Measurements from ENCODE around the gene FHOD3. TPM values are rescaled to one million over a fixed set of nuclear protein-coding genes. Genes with fewer than 3 reads are reported as not detected.

The FHOD3 gene
- total RNA-seq, 1 donor from 2014 or later, result under 0.01 TPM

DNA sequence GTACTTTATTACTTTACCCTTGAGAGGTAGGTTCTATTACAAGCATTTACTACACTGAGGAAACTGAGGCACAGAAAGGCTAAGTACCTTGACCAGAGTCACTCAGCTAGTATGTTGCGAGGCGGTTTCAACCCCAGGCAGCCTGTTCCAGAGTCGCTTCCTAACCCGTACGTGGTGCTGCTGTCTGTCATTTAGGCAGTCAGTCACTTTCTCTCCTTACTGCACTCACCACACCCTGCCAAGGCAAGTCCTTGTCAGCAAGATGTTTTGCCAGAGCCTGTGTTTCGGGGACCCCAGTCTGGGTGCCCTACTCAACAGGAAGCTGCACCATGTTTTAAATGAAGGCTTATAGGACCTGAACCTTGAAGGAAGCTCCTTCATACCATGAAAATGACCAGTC, 356.4 kb downstream of the FHOD3 start:
- DNase-seq (ENCODE audit: low read depth in 2 of 2), result no peak

DNA sequence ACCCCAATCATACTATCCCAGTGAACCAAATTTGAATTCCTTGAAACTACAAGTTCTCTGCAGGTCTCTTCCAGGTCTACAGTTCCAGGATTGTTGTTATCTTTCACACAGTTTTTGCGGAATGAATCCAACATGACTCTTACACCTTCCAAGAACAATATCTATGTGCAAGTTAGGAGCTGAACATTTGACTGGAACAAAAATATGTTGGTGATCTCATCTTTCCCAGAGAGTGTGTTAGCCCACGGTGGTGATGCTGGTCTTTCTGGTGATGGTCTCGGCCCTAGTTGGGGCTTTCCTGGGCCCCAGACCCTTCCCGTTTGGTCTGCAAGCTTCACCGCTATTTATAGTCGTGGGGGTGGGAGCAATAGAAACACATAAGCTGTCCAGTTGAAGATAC, 357.6 kb downstream of the FHOD3 start:
- no peak for DNase-seq (ENCODE audit: low read depth in 2 of 2)

DNA sequence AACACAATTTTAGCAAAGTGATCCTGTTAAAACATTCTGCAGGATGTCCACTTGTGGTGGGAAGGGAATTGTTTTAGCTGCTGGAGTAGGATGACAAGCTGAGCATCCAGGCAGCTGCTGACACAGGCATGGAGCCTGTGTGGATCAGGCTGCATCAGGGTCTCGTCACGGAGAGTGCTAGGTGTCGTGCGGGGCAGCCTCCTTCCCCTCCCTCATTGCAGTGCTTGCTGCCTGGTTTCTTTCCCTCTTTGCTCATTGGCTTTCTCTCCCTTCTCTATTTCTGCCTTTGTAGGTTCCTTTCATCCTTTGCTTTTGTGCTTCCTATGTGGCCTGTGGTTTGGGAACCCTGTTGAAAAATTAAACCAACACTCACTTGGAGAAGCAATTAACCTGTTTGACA, 358.4 kb downstream of the FHOD3 start:
- no peak for DNase-seq (ENCODE audit: low read depth in 2 of 2)

DNA sequence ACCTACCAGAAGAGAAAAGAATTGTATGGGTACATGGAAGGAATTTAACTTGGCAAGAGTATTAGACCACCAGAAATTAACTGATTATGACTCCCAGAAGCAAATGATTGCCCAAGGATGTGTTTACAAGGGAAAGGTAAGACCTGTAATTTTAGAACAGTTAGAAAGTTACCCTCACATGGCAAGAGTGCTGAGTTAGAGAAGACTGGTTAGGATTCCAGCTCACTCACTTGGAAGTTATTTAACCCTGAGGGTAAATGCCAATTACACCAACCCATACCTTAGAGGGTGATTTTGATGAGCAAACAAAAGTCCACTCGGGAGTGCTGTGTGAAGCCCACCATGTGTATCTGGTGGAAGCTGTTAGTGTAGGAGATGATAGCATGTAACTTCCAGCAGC, 361.1 kb downstream of the FHOD3 start:
- DNase-seq (ENCODE audit: low read depth in 2 of 2), result no peak

DNA sequence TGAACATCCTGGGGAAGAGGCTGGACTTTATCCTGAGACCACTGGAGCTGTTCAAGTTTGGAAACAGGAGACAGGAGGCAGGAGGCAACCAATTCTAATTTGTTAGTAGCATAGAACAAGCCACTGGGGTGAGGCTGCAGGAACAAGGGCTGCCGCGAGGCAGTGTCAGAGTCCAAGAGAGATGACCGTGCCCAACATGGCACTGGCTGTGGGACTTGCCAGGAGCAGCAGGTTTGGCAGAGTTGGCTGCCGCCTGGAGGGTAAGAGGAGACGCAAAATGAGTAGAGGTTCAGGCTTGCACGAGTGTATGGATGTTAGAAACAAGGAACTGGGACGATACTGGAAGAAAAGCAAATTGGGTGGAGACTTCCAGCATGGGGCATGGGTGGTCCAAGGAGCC, 362.8 kb downstream of the FHOD3 start:
- no peak for DNase-seq (ENCODE audit: low read depth in 2 of 2)

DNA sequence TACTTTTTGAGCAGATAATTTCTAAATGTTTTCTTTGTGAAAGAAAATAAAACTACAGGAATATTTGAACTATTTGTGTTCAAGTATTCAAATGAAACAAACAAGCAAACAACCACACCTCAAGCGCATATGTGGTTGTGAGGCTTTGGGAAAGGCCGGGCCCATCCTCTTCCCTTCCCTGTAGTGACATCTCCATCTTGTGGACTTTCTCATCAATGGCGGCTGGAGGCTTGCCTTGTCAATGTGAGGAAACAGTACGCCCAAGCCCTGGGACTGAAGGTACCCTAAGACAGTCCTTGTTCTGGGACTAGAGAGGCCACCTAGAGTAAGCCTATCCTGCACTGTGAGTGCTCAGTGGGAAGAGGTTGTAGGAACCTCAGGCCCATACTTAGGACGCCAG, 364.5 kb downstream of the FHOD3 start:
- DNase-seq (ENCODE audit: low read depth in 2 of 2), result no peak

DNA sequence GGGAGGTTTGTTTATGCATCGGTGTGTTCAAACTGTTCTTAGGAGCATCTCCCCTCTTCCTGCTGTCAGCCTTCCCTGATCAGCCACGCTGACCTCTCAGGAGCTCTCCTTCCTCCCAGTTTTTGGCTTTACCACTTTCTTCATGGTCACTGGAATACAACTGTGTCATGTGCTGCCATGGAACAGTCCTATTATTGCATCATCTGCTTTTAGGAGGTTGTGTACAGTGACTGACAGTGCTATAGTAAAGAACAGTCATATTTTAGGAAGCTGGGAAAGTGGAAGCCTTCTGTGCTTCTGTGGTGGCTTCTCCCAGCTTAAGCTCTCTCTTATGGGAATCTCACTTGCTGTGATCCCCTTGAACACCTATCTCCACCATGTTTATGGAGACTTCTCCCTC, 365.8 kb downstream of the FHOD3 start:
- DNase-seq (ENCODE audit: low read depth in 2 of 2), result no peak

DNA sequence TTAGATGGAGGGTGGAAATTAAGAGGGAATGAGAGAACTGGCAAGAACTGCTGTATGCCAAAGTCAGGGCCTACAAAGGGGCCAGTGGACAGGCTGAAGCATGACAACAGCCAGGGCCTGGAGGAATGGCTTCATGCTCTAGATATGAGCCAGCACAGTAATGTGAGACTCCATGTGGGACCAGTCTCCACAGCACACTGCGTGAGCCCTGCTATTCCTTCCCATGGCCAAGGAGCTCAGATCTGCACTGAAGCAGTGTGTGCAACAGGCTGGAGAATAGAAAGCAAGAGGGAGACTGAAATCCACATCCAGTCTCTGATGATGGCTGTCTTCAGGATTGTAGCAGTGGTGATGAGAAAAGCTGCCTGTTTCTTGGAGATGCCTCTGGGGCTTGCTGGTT, 368.4 kb downstream of the FHOD3 start:
- DNase-seq (ENCODE audit: low read depth in 2 of 2), result no peak

DNA sequence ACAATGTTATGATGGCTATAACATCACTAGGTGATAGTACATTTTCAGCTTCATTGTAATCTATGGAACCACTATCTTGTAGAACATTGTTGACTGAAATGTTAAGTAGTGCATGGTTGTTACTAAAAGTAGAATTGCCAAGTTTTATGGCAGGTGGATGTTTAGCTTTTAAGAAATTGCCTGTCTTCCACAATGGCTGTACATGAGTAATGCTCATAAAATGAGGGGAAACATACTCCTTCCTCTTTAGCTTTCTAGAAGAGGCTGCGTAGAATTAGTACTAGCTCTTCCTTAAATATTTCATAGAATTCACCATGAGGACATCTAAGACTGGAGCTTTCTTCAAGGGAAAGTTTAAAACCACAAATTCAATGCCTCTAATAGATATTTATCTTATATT, 370.3 kb downstream of the FHOD3 start:
- DNase-seq (ENCODE audit: low read depth in 2 of 2), result no peak

DNA sequence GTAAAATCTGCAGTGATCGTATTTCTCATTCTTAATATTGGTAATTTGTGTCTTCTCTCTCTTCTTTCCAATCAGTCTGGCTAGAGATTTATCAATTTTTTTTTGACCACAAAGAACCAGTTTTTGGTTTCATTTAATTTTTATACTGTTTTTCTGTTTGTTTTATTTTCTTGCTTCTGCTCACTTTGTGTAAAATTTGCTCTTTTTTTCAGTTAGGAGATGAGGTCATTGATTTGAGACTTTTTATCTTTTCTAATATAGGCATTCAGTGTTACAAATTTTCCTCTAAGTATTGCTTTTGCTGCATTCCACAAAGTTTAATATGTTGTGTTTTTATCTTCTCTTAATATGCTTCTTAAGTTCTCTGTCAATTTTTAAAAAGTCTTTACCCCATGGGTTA, 370.8 kb downstream of the FHOD3 start:
- DNase-seq (ENCODE audit: low read depth in 2 of 2), result no peak

DNA sequence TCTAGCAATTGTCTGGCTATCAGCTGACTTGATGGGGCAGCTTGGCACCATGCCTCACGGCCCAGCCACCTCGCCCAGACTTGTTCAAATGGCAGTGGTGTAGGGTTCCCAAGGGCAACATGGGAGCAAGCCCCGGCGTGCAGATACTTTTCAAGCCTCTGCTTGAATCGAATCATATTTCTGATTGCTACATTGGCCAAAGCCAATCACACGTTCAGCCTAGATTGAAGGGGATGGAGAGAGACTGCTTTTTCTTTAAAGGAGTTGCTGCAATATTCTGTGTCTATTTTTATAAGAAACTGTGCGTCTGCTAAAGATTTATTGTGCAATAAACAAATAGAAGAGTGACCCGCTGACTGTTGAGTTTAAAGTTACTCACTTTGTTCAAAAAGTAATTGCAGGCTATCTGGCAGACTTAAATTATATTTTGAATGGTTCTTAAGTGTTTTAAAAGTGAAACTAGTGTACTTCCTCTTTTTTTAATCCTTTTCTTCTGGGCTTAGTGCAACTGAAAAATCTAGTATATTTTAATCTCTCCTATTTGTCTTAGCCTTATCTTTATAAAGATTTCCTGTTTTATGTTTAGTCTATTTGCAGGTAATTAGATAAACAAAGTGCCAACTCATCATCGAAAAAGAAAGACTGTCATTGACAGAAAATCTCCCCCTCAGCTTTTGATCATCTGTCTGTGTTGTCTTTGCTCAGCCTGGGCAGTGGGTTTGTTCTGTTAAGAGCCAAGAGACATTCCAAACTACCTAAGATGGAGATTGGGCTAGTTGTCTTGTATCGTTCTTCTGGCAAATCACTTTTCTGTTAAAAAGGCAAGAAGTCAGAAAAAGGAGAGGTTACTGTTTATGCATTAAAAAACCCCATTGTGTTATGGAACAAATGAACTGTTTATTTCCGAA, 375.2 kb downstream of the FHOD3 start:
- DNase-seq (ENCODE audit: low read depth in 2 of 2), result no peak

DNA sequence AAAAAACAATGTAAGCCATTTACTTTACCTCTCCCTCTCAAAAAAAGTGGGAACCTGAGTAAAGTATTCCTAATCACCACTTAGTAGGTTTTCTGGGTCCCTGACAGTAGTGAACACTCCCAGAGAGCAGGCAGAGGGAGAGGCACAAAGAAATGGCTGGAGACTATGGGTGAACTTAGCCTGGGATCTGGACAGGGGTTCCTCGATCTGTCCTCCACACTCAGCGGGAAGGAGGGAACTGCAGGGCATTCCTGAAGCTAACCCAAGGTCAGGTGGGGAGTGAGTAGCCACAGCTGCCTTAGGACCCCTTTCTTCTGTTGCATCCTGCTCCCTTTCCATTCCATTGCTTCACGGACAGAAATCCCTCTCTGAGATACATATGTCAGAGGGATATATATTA, 375.9 kb downstream of the FHOD3 start:
- no peak for DNase-seq (ENCODE audit: low read depth in 2 of 2)

DNA sequence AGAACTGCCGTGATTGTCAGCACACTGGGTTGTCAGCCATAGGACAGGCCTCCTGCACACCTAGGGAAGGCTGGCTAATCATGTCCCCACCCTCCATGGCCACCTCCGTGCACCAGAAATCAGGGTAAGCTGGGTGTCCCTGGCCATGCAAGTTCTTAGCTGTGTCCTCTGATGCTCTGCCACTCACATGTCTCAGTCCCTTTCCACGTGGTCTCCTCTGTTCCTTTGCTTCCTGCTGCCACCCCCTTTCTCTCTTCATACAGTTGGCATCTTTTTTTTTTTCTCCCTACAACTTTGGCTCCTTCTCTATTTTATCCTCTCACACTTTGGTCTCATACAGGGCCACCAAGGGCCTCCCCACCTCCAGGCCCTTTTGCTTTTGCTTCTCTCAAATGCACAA, 377.6 kb downstream of the FHOD3 start:
- no peak for DNase-seq (ENCODE audit: low read depth in 2 of 2)

DNA sequence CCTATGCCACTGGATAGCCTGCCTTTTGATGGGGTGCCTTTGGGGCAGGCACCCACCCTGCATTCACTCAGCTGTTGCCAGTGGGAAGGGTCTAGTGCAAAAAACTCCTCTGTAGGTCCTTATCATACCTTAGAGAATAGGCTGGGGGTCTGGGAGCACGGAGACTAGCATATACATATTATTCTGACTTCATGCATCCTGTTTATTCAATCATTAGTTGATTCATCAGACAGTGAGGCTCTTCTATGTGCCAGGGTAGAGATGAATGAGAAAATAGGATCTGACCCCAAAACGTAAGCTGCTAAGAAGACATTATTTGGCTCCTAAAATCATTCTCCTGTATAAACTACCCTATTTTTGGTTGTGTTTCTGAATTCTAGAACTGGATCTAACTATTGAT, 378.0 kb downstream of the FHOD3 start:
- DNase-seq (ENCODE audit: low read depth in 2 of 2), result no peak

DNA sequence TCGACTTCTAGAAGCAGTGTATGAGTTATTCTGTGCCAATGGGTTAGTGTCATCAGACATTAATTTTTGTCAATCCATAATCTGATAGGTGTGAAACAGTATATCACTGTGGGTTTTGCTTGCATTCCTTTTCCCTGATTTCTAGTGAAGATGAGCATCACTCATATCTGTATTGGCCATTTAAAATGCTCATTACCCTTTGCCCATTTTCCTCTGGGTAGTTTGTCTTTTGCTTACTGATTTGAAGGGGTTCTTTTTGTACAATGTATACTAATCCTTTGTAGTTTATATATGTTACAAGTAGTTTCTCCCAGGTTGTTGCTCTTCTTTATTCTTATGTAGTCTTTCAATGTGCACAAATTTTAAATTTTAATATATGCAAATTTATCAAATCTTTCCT, 379.1 kb downstream of the FHOD3 start:
- DNase-seq (ENCODE audit: low read depth in 2 of 2), result no peak

DNA sequence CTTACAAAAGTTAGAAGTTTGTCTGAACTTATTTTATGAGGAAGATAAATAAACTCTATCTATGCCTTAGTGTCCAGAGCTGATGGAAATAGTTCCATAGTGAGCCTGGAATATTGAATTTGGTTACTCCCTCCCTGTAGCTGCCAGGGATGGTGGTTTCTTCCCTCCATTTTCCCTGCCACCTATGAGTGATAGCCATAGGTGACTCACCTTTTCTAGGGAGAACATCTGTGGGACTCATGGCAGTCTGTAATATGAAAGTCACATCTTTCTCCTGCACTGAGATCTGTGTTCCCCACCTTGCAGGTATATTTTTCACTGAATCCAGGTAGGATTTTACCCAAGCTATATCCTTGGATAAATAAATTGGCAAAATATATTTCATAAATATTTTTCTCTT, 382.5 kb downstream of the FHOD3 start:
- no peak for DNase-seq (ENCODE audit: low read depth in 2 of 2)

DNA sequence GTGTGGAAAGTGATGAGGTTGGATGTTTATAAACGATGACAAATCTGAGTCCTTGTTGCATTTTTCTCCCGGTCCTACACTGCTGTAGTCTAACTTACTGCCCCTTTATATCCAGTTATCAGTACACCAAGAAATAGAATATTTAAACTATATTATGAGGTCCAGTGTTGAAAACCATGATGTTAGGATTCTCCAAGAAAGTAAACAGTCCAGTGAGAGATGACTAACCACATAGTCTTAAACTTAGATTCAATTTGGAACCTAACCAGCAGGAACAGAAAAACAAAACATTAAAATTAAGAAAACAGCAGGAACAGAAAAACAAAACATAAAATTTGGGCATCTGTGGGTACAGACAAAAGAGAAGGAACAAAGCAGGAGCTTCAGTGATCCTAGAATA, 388.1 kb downstream of the FHOD3 start:
- DNase-seq (ENCODE audit: low read depth in 2 of 2), result no peak

DNA sequence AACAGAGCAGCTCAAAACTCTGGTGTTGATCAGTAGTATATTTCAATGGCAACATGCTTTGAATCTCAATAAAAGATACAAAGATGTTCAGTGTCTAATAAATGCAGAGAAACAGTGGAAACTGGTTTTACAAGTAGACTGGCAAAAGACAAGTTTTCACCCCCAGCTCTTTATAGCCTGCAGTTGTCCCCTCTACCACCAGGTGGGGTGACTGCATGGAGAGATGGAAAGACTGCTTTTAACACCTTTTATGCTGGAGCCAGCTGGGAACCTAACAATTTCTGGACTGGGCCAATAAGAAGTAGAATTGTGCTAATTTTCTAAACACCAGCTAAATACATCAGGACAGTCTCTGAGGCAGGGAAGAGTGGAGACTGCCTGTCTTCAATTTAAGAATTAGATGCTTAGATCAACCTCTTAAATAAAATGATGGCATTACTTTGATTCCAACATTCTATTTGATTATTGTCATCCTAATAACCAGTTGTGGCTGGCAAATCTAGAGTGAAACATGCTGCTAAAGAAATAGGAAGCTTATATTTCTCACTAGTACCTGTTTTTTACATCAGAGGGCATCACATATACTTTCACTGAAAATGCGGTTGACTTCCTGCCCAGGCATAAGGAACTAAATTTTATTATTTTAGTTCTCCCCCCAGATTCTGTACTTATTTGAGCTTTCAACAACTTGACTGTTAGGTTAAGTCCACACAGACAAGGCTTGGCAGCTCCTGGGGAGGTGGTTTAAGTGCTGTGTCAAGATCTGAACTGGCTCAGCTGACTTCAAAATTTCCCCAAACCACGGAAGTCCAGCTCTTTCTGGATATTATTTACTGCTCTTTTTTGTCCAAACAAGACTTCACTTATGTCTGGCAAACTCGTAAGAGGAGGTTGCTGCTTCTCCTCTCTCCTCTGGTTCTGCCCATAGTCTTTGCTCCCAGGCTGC, 390.8 kb downstream of the FHOD3 start:
- peak; percentile 33 to 65 for DNase-seq (ENCODE audit: low read depth in 2 of 2)

DNA sequence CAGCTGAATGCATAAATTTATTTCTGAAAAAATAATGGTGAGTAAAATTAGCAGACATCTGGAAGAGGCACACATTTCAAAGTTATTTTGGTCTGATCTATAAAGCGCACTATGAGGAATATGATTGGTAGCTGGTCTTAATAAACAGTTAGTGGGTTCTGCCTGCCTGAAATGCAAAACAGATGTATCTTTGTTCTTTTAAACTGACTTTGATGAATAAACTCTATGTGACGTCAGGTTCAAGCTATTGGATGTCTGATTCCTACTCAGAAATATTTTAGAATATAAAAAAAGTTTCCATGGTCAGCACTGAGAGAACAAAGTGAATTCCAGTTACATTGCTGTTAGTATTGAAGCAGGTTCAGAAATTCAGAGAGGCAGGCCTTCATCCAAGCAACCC, 394.9 kb downstream of the FHOD3 start:
- DNase-seq (ENCODE audit: low read depth in 2 of 2), result no peak

DNA sequence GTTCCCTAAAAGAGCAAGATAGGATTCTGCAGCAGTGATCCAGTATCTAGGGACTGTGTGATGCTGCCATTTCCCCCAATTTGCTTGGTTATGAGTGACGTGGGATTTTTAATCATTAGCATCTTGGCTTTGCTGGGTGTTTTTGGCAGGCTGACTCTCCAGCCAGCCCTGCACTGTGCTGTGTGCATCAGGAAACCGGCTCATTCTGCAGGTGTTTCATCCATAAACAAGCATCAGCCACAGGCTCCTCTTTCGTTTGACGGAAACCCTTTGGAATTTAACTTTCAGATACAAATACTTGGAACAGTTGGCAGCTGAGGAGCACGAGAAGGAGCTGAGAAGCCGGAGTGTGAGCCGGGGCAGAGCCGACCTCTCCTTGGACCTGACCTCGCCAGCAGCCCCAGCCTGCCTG, 395.4 kb downstream of the FHOD3 start:
- no peak for DNase-seq (ENCODE audit: low read depth in 2 of 2)

DNA sequence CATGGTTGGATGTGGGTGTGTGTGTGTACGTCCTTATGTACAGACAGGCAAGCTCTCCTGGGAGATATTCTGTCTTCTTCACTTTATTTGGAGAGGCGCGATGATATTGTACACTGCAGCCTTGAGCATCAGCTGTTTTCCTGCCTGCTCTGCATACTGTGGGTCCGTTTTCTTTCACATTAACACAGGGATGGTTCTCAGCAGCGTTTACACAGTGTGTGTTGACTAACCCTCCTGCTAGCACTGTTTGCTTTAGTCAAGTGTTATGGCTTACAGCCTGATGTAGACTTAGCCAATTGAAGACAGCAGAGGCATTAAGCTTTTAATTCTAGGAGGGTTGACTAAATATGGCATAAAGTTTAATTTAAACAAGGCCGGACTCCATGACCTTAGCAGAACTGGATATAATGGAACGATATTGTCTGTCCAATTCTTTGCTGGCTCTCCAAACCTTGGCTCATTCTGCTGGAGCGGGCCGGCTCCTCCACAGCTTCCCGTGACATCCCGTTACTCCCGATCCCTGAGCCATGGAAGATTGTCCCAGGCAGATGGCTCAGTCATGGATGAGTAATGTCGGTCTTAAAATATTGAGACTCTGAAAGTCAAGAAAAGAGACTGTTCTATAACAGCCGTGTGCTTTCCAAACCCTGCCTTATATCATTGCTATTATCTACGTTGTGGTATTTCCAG, 396.6 kb downstream of the FHOD3 start:
- no peak for DNase-seq (ENCODE audit: low read depth in 2 of 2)

DNA sequence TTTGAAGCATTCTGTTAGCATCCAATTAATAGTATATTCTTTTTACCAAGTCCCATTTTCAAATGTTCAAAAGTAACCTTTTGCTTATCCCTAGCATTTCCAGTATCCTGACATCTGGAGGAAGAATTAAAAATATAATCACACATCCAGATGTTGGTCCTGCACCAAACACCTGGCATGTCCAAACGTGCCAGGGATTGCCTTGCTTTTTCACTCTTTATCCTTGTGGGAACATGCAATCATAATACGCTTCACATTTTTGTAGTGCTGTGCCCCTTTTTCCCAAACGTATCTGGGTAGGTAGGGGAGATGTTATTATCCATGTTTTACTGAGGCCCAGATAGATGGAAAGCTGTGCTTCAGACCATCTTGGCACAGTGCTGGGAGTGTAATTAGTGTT, 398.3 kb downstream of the FHOD3 start:
- no peak for DNase-seq (ENCODE audit: low read depth in 2 of 2)

All from dermis microvascular lymphatic vessel endothelial cell (primary cell).